Measurements from ENCODE around the gene SMIM36.

- TF ChIP-seq EZH2phosphoT487 (IDR thresholded peaks at IDR 0.05; ENCODE audit: low read length) (no peak), CTCF (IDR thresholded peaks at IDR 0.05; ENCODE audit: low read length) (no peak)
These were observed 52.3 kb downstream of the SMIM36 start for GRCh38 chr17:55458978-55459377.
